ENCODE measurements around the gene TNFRSF12A. TPM values are rescaled to one million over a fixed set of nuclear protein-coding genes. Genes with fewer than 3 reads are reported as not detected.

The TNFRSF12A gene
- total and polyA plus RNA-seq, 9 donors, result 3.7 to 52.5 (median 8.5) TPM

DNA sequence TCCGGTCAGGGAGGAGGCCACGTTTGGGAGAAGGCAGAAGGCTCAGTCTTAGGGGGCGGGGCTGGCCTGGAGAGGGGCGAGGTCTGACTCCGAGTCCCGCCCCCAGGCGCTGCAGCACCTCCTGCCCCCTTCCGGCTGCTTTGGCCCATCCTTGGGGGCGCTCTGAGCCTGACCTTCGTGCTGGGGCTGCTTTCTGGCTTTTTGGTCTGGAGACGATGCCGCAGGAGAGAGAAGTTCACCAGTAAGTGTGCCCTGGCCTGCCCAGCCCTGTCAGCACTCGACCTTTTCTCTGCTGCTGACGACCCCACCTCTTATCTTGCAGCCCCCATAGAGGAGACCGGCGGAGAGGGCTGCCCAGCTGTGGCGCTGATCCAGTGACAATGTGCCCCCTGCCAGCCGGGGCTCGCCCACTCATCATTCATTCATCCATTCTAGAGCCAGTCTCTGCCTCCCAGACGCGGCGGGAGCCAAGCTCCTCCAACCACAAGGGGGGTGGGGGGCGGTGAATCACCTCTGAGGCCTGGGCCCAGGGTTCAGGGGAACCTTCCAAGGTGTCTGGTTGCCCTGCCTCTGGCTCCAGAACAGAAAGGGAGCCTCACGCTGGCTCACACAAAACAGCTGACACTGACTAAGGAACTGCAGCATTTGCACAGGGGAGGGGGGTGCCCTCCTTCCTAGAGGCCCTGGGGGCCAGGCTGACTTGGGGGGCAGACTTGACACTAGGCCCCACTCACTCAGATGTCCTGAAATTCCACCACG, 1.5 kb downstream of the TNFRSF12A start:
- H3K4me3 ChIP-seq, result peak overlapping the region; percentile 60
- H3K4me1 ChIP-seq (ENCODE audit: insufficient read depth), result peaks cover 21% of the 10 kb centered on the region
- H3K27ac ChIP-seq, result peak overlapping the region; percentile 91 to 92
- H3K27me3 ChIP-seq, result no peaks in the 10 kb centered on the region
- WGBS, 3 donors, result 3 to 4% (median 4%) methylated on average over 24 to 25 of the region's 25 CpGs
- no peaks in the 10 kb centered on the region for H3K36me3 ChIP-seq
- intact Hi-C loops (cut with DNase I), result loop anchor here in 1 of 4 donors (10.0 kb wide), 1 partner anchor 263 kb away; the partner anchor contains the start of gene ZNF263
- DNase-seq, result peak; percentile 70 to 85 (median 77)
- TF ChIP-seq POLR2A (IDR thresholded peaks at IDR 0.05) (no peak), EP300 (IDR thresholded peaks at IDR 0.05) (no peak)
- TF ChIP-seq, protein P1, sequence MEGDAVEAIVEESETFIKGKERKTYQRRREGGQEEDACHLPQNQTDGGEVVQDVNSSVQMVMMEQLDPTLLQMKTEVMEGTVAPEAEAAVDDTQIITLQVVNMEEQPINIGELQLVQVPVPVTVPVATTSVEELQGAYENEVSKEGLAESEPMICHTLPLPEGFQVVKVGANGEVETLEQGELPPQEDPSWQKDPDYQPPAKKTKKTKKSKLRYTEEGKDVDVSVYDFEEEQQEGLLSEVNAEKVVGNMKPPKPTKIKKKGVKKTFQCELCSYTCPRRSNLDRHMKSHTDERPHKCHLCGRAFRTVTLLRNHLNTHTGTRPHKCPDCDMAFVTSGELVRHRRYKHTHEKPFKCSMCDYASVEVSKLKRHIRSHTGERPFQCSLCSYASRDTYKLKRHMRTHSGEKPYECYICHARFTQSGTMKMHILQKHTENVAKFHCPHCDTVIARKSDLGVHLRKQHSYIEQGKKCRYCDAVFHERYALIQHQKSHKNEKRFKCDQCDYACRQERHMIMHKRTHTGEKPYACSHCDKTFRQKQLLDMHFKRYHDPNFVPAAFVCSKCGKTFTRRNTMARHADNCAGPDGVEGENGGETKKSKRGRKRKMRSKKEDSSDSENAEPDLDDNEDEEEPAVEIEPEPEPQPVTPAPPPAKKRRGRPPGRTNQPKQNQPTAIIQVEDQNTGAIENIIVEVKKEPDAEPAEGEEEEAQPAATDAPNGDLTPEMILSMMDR (IDR thresholded peaks at IDR 0.05), result no peak
- no peaks in the 10 kb centered on the region for H3K9me3 ChIP-seq

DNA sequence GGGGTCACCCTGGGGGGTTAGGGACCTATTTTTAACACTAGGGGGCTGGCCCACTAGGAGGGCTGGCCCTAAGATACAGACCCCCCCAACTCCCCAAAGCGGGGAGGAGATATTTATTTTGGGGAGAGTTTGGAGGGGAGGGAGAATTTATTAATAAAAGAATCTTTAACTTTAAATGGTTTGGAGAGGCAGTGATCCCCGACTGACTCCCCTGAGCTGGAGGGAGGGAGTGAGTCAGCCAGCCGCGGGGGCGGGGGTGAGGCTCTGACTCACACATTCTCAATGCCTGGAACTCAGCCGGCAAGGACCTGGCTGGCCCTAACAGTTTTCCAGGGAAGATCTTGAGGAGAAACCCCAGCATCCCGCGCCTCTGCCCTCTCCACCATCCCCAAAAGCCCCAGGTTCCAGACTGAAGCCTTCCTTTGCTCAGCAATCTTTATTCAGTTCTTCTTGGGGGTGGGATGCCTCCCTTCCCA, 2.1 kb downstream of the TNFRSF12A start:
- H3K4me1 ChIP-seq (ENCODE audit: insufficient read depth), result peaks cover 21% of the 10 kb centered on the region

DNA sequence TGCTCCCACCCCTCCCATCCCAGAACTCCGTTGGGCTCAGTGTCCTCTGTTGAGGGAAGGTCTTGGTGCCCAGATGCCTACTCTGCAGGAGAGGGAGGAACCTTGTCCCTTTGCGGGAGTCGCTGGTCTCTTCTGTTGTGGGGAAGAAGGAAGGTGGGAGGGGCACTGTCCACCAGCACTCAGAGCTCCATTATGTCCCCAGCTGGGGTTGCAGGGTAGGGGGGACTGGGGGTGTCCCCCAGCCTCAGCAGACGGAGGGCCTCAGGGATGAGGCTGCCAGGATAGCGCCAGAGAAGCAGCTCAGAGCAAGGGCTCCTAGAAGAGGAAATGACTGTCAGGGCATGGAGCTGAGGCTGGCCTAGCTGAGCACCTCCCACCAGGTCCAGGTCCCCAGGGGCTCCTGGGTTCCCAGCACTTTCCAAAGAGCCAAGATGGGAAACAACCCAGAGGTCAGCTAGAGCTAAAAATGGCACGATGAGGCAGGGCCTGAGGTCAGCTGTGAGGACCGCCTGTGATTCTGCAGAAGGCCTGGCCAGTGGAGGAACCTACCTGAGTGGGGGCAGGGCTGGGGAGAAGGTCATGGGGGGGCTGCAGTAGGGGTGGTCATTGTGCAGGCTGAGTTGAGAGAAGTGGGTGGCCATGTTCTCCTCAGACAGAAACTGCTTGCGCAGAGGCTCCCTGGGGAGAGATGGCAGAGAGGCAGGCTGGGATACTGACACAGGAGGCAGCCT, 2.7 kb downstream of the TNFRSF12A start:
- Histone ChIP-seq H3K4me3 (peak overlapping the region; percentile 76), H3K36me3 (no peaks in the 10 kb centered on the region), H3K27ac (peak overlapping the region; percentile 91 to 92), H3K27me3 (no peaks in the 10 kb centered on the region), H3K9me3 (no peaks in the 10 kb centered on the region), H3K4me1 (ENCODE audit: insufficient read depth) (peaks cover 21% of the 10 kb centered on the region)
- intact Hi-C loops (cut with DNase I), result loop anchor here in 1 of 4 donors (10.0 kb wide), 1 partner anchor 262 kb away; the partner anchor contains the start of gene ZNF263
- WGBS, 3 donors, result 12 to 26% (median 20%) methylated on average over 8 of the region's 8 CpGs
- no peak for TF ChIP-seq EP300 (IDR thresholded peaks at IDR 0.05)
- no peak for TF ChIP-seq POLR2A (IDR thresholded peaks at IDR 0.05)
- TF ChIP-seq, protein P1 (IDR thresholded peaks at IDR 0.05), result no peak
- DNase-seq, result peak in 1 of 5 donors; percentile 53

More for the DNA sequence above, 2.1 kb downstream of the TNFRSF12A start:
- Histone ChIP-seq H3K9me3 (no peaks in the 10 kb centered on the region), H3K27ac (peak overlapping the region; percentile 91 to 92), H3K36me3 (no peaks in the 10 kb centered on the region), H3K4me3 (no peak overlapping the region), H3K27me3 (no peaks in the 10 kb centered on the region)
- 1 to 2% (median 2%) methylated on average over 8 of the region's 8 CpGs for whole genome bisulfite sequencing, 3 donors
- no peak for TF ChIP-seq POLR2A (IDR thresholded peaks at IDR 0.05)
- TF ChIP-seq, protein P1 (IDR thresholded peaks at IDR 0.05), result no peak
- TF ChIP-seq EP300 (IDR thresholded peaks at IDR 0.05), result peak; percentile 62
- peak; percentile 90 to 95 (median 91) for DNase-seq
- intact Hi-C loops (cut with DNase I), result loop anchor here in 1 of 4 donors (10.0 kb wide), 1 partner anchor 263 kb away; the partner anchor contains the start of gene ZNF263

DNA sequence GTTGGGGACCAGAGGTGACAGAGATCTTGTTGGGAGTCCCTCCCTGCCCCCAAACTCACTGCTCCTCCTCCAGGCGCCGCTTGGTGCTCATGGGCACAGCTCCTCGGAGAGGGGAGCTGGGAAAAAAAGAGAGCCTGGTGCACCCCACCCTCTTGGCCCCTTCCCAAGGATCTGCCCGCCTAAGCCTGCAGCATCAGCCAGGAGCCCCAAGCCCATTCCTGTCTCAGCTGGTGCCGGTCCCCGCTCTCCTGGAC, 3.2 kb downstream of the TNFRSF12A start:
- intact Hi-C loops (cut with DNase I), result loop anchor here in 1 of 4 donors (10.0 kb wide), 1 partner anchor 261 kb away; the partner anchor contains the start of gene ZNF263
- Histone ChIP-seq H3K27me3 (no peaks in the 10 kb centered on the region), H3K9me3 (no peaks in the 10 kb centered on the region), H3K4me3 (peak overlapping the region; percentile 76), H3K36me3 (no peaks in the 10 kb centered on the region), H3K4me1 (ENCODE audit: insufficient read depth) (peaks cover 21% of the 10 kb centered on the region), H3K27ac (peak overlapping the region; percentile 91 to 92)
- TF ChIP-seq POLR2A (IDR thresholded peaks at IDR 0.05) (no peak), EP300 (IDR thresholded peaks at IDR 0.05) (no peak)
- TF ChIP-seq, protein P1 (IDR thresholded peaks at IDR 0.05), result no peak
- 9 to 19% (median 10%) methylated on average over 6 of the region's 6 CpGs for WGBS, 3 donors
- DNase-seq, result peak in 2 of 5 donors; percentile 58 to 60
